GM10266 (cell line): Measurements from ENCODE around the gene PMF1.
A peak's percentile ranks its signal among the peaks of the same experiment; 100 is the strongest.

ENCODE experiments used
- DNase-seq: peaks from one replicate; pipeline ENCODE4 v3.0.0; 2012; ENCODE audit errors: extremely low spot score
- TF ChIP-seq, protein P1 (sequence below): IDR thresholded peaks from 2 replicates; pipeline ENCODE4 v1.5.1; 2012; ENCODE audit warnings: mild to moderate bottlenecking, low read depth; ENCODE audit not compliant: control insufficient read depth, insufficient read depth; ENCODE audit errors: missing control alignments

PMF1 gene, protein sequence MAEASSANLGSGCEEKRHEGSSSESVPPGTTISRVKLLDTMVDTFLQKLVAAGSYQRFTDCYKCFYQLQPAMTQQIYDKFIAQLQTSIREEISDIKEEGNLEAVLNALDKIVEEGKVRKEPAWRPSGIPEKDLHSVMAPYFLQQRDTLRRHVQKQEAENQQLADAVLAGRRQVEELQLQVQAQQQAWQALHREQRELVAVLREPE

DNA sequence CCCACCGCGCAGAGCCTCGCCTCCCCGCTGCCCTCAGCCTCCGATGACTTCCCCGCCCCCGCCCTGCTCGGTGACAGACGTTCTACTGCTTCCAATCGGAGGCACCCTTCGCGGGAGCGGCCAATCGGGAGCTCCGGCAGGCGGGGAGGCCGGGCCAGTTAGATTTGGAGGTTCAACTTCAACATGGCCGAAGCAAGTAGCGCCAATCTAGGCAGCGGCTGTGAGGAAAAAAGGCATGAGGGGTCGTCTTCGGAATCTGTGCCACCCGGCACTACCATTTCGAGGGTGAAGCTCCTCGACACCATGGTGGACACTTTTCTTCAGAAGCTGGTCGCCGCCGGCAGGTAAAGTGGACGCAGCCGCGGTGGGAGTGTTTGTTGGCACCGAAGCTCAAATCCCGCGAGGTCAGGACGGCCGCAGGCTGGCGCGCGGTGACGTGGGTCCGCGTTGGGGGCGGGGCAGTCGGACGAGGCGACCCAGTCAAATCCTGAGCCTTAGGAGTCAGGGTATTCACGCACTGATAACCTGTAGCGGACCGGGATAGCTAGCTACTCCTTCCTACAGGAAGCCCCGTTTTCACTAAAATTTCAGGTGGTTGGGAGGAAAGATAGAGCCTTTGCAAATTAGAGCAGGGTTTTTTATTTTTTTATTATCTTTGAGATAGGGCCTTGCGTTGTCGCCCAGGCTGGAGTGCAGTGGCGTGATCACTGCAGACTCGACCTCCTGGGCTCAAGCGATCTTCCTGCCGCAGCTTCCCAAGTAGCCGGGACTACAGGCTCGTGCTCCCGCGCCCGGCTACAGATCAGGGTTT lies at the start of gene PMF1:
Gene PMF1, plus strand, starts transcription at position 175 of the 811 bp plus-strand sequence. Its CDS starts 9 bp downstream, at position 184.
- peak; percentile 98 for DNase-seq
- TF ChIP-seq, protein P1, sequence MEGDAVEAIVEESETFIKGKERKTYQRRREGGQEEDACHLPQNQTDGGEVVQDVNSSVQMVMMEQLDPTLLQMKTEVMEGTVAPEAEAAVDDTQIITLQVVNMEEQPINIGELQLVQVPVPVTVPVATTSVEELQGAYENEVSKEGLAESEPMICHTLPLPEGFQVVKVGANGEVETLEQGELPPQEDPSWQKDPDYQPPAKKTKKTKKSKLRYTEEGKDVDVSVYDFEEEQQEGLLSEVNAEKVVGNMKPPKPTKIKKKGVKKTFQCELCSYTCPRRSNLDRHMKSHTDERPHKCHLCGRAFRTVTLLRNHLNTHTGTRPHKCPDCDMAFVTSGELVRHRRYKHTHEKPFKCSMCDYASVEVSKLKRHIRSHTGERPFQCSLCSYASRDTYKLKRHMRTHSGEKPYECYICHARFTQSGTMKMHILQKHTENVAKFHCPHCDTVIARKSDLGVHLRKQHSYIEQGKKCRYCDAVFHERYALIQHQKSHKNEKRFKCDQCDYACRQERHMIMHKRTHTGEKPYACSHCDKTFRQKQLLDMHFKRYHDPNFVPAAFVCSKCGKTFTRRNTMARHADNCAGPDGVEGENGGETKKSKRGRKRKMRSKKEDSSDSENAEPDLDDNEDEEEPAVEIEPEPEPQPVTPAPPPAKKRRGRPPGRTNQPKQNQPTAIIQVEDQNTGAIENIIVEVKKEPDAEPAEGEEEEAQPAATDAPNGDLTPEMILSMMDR: no peak

DNA sequence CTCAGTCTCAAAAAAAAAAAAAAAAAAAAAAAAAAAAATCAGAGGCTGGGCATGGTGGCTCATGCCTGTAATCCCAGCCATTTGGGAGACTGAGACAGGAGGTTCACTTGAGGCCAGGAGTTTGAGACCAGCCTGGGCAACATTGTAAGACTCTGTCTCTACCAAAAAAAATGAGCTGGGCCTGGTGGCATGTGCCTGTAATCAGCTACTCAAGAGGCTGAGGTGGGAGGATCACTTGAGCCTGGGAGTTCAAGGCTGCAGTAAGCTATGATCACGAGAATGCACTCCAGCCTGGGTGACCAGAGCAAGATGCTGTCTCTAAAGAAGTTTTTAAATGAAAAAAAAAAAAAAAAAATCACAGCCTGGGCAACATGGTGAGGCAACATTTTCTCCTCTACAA lies 49.1 kb upstream of the PMF1 start:
- no peak for DNase-seq
- TF ChIP-seq, protein P1: no peak

DNA sequence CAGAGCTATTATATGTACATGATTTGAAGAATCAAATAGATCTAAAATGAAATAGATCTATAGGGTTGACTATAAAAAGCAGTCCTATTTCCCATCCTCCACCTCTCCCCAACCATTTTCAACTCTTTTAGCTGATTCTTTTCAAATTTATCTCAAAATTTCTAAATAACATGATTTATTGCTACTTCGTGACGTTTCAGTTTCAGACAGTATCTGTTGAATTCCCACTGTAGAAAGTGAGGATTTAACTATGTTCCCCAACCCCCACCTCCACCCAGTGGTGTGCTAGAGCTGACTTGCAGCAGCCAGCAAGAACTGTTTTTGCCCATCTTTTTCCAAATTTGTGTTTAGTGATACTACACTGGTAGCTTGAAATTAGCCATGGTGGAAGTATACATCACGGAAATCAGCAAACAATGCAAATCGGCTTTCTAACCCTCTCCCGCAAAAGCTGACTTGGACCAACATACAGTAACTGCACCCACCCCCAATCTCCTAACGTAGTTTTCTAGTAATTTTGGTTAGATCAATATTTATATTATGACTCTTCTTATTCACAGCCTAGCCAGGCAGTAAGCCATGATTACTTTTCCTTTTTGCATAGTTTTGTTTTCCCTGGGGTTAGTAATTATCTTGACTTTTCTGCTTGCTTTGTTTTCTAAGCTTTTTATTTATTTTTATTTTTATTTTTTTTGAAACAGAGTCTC lies 48.5 kb upstream of the PMF1 start:
- TF ChIP-seq, protein P1: no peak
- no peak for DNase-seq

DNA sequence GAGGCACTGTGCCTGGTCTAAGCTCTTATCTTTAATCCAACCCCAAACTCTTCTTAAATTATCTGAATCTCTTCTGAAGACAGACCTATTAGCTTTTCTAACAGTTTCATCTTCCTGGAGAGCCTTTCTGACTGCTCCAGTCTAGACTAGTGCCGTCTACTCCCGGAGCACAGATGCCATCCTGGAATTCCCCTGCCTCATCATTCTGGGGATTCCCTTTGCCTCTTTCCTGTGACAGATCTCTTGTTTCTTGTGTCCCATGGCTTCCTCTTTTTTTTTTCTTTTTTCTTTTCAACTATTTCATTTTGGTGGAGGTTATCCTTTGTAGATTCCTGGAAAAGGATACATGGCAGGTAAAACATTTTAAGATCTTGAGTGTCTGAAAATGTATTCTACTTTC lies 47.7 kb upstream of the PMF1 start:
- no peak for DNase-seq
- TF ChIP-seq, protein P1: no peak

DNA sequence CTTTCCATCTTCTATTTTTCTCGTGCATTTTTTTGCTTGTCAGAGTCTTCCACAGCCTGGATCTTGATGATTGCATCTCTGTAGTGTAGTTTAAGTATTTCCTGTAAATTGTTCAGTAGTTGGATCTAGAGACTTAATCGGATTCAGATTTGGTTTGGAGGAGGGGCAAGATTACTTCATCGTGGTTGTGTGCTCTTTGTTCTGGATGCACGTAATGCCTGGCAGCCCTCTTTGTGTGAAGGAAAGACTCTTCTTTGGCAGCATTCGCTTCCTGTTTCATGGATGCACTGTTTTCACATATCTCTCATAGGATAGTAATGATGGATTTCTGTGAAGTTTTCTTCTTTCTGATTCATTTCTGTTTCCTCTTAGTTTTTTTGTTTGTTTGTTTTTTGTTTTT lies 45.3 kb upstream of the PMF1 start:
- TF ChIP-seq, protein P1: no peak

DNA sequence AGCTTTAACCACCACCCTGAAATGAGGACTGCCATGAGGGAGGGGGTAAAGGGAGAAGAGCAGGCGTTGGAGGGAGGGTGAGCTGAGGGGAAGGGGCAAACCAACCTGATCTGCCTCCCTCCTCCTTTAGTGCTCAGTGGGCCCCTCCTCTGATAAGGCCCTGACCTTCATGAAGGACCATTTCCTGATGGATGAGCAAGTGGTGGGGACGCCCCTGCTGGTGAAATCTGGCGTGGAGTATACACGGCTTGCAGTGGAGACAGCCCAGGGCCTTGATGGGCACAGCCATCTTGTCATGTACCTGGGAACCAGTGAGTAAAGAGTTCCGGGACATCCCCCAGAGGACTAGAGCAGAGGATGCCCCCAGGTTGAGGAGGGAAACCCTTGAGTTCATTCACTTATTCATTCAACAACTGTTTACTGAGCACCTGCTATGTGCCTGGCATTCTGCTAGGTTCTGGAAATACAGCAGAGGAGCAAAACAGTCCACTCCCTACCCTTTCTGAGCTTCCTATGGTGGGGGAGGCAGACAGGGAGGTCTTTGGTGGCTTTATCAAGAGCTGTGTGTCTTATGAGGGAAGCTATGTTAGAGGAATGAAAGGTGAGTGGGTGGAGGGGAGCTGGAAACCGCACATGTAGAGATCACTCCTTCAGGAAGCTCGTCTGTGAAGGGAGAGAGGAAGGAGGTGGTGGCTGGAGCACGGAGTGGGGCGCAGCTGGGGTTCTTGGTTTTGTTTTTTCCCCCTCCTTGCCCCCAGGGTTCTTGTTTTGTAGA lies 39.9 kb upstream of the PMF1 start:
- TF ChIP-seq, protein P1: no peak

More for the DNA sequence above, 45.3 kb upstream of the PMF1 start:
- DNase-seq: no peak

More for the DNA sequence above, 39.9 kb upstream of the PMF1 start:
- peak; percentile 5 for DNase-seq
